Islet of Langerhans (tissue), 1 donor: ENCODE results near the gene PLXNA4.
"Not testable (repeated sequence)": the region's sequence is repeated elsewhere in the genome, so short reads cannot be mapped to it uniquely, and the experiment has no call there.

Source experiments
- FAIRE-seq: peaks from one replicate; lab custom pipeline; 2011; peaks lifted over from hg19 to GRCh38; lab: Jason Lieb, UNC

Gene PLXNA4

DNA sequence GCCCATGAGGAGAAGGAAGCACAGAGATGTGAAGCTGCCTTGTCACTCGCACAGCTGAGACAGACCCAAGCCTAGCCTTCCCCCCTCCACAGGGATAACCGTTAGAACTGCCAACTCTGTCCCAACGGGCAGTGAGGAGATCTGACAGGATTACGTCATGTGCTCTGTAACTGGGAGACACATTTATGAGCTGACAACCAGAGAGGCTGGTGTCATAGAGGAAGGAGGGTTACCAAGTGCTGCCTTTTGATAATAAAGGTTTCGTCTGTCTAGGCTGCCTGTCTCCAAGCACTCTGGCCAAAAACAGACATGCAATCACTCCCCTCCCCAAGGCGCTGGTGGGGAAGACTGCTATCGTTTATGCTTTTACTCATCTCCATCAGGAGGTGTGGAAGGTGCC, 165.9 kb downstream of the PLXNA4 start:
- no peak for FAIRE-seq

DNA sequence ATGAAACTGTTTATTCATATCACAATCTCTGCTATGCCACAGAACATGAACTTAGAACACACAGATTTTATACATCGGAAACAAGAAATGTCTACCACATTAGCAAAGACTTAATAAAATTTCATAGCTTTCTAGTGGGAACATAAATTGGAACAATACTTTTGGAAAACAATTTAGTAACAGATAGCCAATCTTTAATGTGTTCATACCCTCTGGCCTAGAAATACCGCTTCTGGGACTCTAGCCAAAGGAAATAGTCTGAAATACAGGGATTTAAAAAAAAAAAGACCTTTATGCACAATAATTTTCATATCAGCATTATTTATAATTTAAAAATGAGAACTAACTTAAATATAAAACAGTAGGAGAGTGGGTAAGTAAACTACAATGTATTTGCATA, 168.5 kb downstream of the PLXNA4 start:
- no peak for FAIRE-seq

- no peak for FAIRE-seq
Observed at GRCh38 chr7:132406039-132406438, 170.2 kb downstream of the PLXNA4 start.

- no peak for FAIRE-seq
Observed at GRCh38 chr7:132404261-132404660, 172.0 kb downstream of the PLXNA4 start.

- no peak for FAIRE-seq
Observed at GRCh38 chr7:132403465-132404110, 172.7 kb downstream of the PLXNA4 start.

- no peak for FAIRE-seq
Observed at GRCh38 chr7:132402751-132403245, 173.5 kb downstream of the PLXNA4 start.

DNA sequence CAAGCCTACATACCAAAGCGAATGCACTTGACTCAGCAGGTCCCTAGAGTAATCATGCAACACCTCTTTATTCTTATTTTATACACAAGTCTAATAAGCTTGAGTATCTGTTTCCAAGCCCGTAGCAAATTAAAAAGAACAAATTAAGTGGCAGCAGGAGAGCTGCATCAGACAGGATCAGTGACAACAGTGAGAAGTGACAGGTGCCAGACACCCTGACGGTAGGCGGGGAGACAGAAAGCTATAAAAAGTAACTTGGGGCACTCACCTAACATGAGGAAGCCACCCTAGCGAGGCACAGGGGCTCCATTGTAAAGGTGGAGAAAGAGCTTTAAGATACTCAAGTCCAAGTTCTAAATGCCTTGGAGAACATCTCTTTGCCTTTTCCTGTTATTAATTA, 174.2 kb downstream of the PLXNA4 start:
- FAIRE-seq = no peak

DNA sequence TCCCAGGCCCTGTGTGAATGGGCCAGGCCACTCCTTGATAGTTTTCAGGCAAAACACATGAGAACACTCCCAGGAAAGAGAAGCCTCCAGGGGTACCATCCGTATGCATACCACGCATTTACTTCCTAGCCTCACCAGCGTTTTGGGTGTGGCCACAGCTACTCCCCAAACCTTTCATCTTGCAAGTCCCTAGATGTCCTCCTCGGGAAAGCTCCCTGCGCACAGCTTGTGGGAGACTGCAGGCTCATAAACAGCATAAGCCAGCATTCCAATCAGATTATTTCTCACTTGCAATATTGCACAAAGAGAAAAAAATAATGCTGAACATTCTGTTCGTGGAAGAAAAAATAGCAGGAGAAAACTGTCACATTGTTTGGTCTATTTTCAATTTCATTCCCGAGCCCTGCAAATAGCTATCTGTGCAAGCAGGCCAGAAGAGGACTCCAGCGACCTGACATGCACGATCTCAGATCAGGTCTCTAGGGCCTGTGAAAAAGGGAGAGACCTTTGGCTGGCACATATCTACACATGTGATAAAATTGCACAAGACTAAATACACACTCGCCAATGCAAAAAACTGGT, 175.6 kb downstream of the PLXNA4 start:
- no peak for FAIRE-seq

DNA sequence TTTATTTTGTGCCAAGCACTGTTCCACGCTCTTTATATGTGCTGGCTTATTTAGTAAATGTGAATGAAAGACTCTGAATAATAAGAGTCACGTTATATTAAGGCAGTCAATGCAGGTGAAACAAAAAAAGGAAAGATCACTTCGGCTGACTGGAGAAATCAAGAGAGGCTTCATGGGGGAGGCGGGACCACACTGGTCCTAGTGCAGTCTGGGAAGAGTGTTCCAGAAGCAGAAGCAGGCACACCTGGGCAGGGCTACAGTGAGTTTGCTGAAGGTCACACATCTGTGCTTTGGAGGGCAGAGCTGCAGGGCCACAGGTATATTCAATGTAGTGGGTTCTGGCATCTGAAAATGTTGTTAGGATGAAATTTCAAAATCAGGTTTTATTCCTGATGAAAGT, 176.9 kb downstream of the PLXNA4 start:
- no peak for FAIRE-seq

GRCh38 chr7:132398253-132398925, 177.9 kb downstream of the PLXNA4 start:
- no peak for FAIRE-seq

DNA sequence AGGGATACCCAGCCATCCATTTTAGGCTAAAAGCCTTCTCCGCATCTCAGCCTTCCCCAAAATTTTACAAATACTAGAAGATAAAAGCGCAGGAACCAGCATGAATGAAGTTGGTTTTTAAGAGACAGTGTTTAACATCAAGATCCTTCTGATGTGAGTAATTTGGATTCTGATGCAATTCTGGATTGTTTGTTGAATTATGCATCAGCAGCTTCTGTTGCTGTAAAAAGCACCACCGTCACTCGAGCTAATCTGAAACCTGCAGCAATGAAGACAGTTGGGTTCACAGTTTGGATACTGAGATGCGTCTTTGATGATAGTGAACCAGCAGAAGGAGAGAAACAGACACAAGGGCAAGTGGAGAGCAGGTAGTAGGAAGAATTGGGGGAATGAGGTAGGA, 179.2 kb downstream of the PLXNA4 start:
- FAIRE-seq = no peak

DNA sequence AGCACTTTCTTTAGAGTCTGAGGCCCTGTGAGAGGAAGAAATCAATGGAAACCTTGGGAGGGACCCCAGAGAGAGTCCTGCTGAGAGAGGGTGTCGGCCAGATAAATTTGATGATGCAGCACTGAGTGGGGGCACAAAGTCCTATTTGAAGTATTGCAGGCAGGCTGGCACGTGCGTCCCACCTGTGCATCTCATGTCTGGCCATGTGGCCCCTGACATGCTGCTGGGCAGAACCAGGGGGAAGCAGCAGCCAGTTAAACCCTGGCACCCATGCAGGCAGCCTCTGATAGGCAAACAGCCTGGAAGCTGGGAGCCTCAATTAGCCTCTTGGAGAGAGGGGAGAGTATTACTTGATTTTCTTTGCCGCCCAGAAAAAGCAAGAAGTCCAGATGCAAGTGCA, 180.9 kb downstream of the PLXNA4 start:
- no peak for FAIRE-seq

DNA sequence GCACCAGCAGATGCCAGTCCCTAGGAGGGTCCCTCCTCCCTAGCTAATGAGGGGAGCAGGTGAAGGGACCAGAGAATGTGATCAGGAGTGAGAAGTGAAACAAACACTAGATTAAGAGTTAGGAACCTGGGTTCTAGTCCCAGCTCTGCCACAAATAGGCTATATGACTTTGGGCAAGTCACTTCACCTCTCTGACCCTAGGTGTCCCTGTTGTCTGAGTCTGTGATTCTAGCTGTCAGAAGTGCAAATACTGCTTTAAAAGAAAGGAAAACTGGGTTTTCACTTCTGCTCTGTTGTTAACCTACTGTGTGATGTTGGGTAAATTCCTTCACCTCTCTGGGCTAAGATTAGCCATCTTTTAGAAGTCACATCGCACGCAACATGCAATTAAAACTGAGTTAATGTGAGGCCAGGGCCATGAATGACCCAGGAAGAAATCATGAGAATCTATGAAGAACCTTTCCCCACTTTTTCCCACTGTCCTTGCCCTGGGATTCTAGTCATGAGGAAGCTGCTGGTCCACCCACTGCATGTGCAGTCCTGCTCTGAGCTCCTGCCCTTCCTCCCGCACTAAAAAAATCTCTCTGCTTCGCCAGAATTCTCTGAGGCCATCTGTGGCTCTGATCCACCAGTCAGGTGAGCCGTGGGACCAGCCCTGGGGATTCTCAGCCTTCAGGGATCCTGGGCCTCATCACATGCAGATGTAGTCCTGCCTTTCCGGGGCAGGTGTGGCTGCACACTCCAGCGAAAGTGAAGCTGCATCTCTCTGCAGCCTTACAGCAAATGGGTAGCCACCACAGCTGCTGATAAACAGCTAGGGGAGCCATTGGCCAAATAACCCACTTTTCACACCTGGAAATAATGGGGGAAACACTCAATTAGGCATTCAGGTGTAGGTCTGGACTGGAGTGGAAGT, 181.7 kb downstream of the PLXNA4 start:
- FAIRE-seq = no peak

DNA sequence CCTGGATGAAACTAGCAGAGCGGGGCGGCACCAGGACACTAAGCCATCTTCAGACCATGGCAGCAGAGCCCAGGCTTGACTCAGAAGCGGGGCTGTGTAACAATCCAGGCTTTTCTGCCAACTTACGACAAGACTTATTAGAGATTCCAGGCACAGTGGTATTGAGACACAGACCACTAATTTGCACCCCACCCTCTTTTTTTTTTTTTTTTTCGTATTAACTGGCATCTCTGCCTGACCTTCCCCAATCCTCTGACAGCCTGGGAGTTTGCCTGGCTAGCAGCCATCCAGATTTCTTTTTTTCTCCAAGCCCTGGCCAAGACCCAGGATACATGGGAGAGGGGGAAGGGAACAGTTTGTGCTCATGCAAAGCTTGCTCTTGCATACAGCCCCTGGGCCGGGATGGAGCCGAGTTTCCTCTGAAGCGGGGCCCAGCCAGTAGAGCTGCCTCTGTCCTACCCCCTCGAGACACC, 182.4 kb downstream of the PLXNA4 start:
- no peak for FAIRE-seq

- no peak for FAIRE-seq
Observed at GRCh38 chr7:132392713-132393112, 183.6 kb downstream of the PLXNA4 start.

DNA sequence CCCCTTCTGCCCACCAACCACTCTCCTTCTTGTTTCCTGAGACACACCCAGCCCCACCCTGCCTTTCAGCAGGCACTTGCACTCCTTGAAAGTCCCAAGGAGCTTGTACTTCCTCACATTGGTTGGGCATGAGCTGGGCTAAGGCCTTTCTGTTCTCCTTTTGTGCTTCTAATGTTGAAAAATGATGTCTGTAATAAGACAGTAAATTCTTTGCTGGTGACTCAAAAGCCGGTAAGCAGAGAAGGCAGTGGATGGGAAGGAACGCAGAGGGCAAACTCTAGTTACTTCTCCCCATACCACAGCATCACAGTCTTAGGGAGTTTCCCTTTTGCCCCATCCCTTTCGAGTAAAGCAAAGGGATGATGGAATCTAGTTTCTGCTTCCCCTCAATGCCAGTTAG, 185.6 kb downstream of the PLXNA4 start:
- FAIRE-seq = no peak

- FAIRE-seq = not testable (repeated sequence)
Observed at GRCh38 chr7:132390049-132390448, 186.2 kb downstream of the PLXNA4 start.

DNA sequence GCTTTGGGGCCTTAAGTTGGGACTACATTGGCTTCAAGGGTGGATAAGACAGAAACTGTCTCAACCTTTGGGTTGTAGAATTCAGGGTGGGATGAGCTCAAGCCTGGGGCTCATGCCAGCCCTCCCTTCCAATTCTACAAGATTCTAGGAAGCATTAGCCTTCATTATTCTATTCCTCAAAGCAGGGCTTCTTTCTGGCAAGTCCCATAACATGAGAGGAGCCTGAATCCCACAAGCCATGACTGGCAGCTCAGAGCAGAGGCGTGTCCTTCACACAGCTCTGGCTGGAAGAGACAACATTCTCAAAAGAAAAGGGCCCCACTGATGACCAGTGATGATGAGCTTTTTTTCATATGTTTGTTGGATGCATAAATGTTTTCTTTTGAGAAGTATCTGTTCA, 187.6 kb downstream of the PLXNA4 start:
- no peak for FAIRE-seq

GRCh38 chr7:132387596-132387995, 188.7 kb downstream of the PLXNA4 start:
- FAIRE-seq = no peak

- no peak for FAIRE-seq
Observed at GRCh38 chr7:132386201-132386681, 190.0 kb downstream of the PLXNA4 start.

- no peak for FAIRE-seq
Observed at GRCh38 chr7:132383962-132384361, 192.3 kb downstream of the PLXNA4 start.

DNA sequence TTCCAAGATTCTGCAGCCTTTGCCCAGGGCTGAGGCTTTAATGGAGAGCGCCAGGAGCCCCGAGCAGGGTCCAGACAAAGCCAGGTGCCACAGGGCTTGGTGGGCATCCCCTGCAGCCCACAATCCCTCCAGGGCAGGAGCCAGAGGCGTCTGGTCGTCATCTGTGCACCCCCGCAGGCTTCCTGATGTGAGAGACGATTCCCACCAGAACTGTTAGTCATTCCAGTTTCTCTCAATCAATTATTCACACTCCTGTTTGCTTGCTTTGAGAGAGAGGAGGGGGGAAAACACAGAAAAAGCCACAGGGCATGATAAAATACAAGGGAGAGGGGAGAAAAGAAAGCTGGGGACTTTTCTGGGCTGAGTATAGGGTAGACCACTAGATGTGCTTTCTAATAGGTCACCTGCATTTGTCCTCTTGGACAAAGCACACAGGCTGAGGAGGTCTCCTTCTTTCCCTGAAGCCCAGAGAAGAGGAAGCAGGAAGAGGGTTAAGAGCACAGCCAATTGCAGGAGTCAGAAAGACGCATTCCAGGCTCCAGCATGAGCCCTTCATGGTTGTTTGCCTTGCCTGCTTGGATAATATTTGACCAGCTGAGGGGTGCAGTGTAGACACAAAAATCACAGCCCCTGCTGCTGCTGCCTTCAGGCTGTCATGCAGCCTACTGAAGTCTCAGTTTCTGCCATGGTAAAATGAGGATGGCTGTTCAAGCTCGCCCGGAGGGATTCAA, 194.4 kb downstream of the PLXNA4 start:
- FAIRE-seq = no peak
